ENCODE results near the gene PDIA5.

Gene PDIA5

GRCh38 chr3:123071146-123071545, 4.3 kb downstream of the PDIA5 start:
- Histone ChIP-seq H4K20me1 (ENCODE audit: insufficient read depth, low read length) (peaks cover 10% of the 10 kb centered on the region), H3K9me2 (replicated peaks; ENCODE audit: insufficient read depth, low read length) (no peaks in the 10 kb centered on the region), H3F3A (ENCODE audit: insufficient read depth, low read length) (no peaks in the 10 kb centered on the region; the same call in 1 of the 2 replicates), H3K9me3 (replicated peaks; ENCODE audit: insufficient read depth, low read length) (no peaks in the 10 kb centered on the region), H3K4me1 (ENCODE audit: low read length) (peaks cover 12% of the 10 kb centered on the region), H3K9ac (ENCODE audit: low read length) (no peak overlapping the region), H3K79me2 (ENCODE audit: low read length) (peaks cover 88% of the 10 kb centered on the region), H3K27ac (ENCODE audit: low read length) (no peak overlapping the region), H2AFZ (ENCODE audit: low read length) (no peak overlapping the region), H3K27me3 (replicated peaks; ENCODE audit: insufficient read depth, low read length) (no peaks in the 10 kb centered on the region), H3K4me2 (ENCODE audit: low read depth, low read length) (no peak overlapping the region), H3K36me3 (replicated peaks; ENCODE audit: insufficient read depth, low read length) (no peaks in the 10 kb centered on the region), H3K4me3 (ENCODE audit: low read length) (no peak overlapping the region)
- no peak for TF ChIP-seq EZH2phosphoT487 (IDR thresholded peaks at IDR 0.05; ENCODE audit: low read length)
- no peak for TF ChIP-seq EZH2 (optimal IDR thresholded peaks at IDR 0.05; ENCODE audit: low read depth, low read length)
- no peak for TF ChIP-seq CTCF (IDR thresholded peaks at IDR 0.05; ENCODE audit: low read length)
- no peak for DNase-seq

- Histone ChIP-seq H3K79me2 (ENCODE audit: low read length) (peaks cover 93% of the 10 kb centered on the region), H3K27me3 (replicated peaks; ENCODE audit: insufficient read depth, low read length) (no peaks in the 10 kb centered on the region), H3F3A (ENCODE audit: insufficient read depth, low read length) (no peaks in the 10 kb centered on the region; the same call in 1 of the 2 replicates), H3K4me3 (ENCODE audit: low read length) (no peak overlapping the region), H4K20me1 (ENCODE audit: insufficient read depth, low read length) (peaks cover 10% of the 10 kb centered on the region), H3K4me2 (ENCODE audit: low read depth, low read length) (no peak overlapping the region), H3K9me3 (replicated peaks; ENCODE audit: insufficient read depth, low read length) (no peaks in the 10 kb centered on the region), H3K4me1 (ENCODE audit: low read length) (peaks cover 9% of the 10 kb centered on the region), H3K9ac (ENCODE audit: low read length) (no peak overlapping the region), H2AFZ (ENCODE audit: low read length) (no peak overlapping the region), H3K27ac (ENCODE audit: low read length) (no peak overlapping the region), H3K36me3 (replicated peaks; ENCODE audit: insufficient read depth, low read length) (no peaks in the 10 kb centered on the region), H3K9me2 (replicated peaks; ENCODE audit: insufficient read depth, low read length) (no peaks in the 10 kb centered on the region)
- no peak for TF ChIP-seq EZH2 (optimal IDR thresholded peaks at IDR 0.05; ENCODE audit: low read depth, low read length)
- no peak for TF ChIP-seq EZH2phosphoT487 (IDR thresholded peaks at IDR 0.05; ENCODE audit: low read length)
- no peak for TF ChIP-seq CTCF (IDR thresholded peaks at IDR 0.05; ENCODE audit: low read length)
- DNase-seq: no peak
Measured at GRCh38 chr3:123071581-123071980, 4.8 kb downstream of the PDIA5 start.

- no peaks in the 10 kb centered on the region for H3K9me3 ChIP-seq (replicated peaks; ENCODE audit: insufficient read depth, low read length)
- DNase-seq: no peak
- H2AFZ ChIP-seq (ENCODE audit: low read length): no peak overlapping the region
- H3K4me3 ChIP-seq (ENCODE audit: low read length): no peak overlapping the region
- H3K79me2 ChIP-seq (ENCODE audit: low read length): peaks cover 98% of the 10 kb centered on the region
- H4K20me1 ChIP-seq (ENCODE audit: insufficient read depth, low read length): peaks cover 10% of the 10 kb centered on the region
- H3K4me1 ChIP-seq (ENCODE audit: low read length): peaks cover 9% of the 10 kb centered on the region
- H3K9ac ChIP-seq (ENCODE audit: low read length): no peak overlapping the region
- TF ChIP-seq EZH2phosphoT487 (IDR thresholded peaks at IDR 0.05; ENCODE audit: low read length): no peak
- no peak for TF ChIP-seq CTCF (IDR thresholded peaks at IDR 0.05; ENCODE audit: low read length)
- TF ChIP-seq EZH2 (optimal IDR thresholded peaks at IDR 0.05; ENCODE audit: low read depth, low read length): no peak
- H3K27ac ChIP-seq (ENCODE audit: low read length): no peak overlapping the region
- H3F3A ChIP-seq (ENCODE audit: insufficient read depth, low read length): no peaks in the 10 kb centered on the region; the same call in 1 of the 2 replicates
- H3K4me2 ChIP-seq (ENCODE audit: low read depth, low read length): no peak overlapping the region
- H3K27me3 ChIP-seq (replicated peaks; ENCODE audit: insufficient read depth, low read length): no peaks in the 10 kb centered on the region
- no peaks in the 10 kb centered on the region for H3K9me2 ChIP-seq (replicated peaks; ENCODE audit: insufficient read depth, low read length)
- H3K36me3 ChIP-seq (replicated peaks; ENCODE audit: insufficient read depth, low read length): no peaks in the 10 kb centered on the region
Measured at GRCh38 chr3:123072152-123072551, 5.3 kb downstream of the PDIA5 start.

Measured in MM.1S (cell line).